ENCODE data around the gene C6orf47.

Gene C6orf47

GRCh38 chr6:31632279-31632946, 28.2 kb downstream of the C6orf47 start:
- DNase-seq = no peak

GRCh38 chr6:31631681-31632278, 28.8 kb downstream of the C6orf47 start:
- no peak for DNase-seq

GRCh38 chr6:31631209-31631608, 29.4 kb downstream of the C6orf47 start:
- DNase-seq = no peak

- DNase-seq = no peak
Measured at GRCh38 chr6:31630177-31630934, 30.2 kb downstream of the C6orf47 start.

GRCh38 chr6:31629014-31629413, 31.6 kb downstream of the C6orf47 start:
- no peak for DNase-seq

- DNase-seq = no peak
Measured at GRCh38 chr6:31627690-31628287, 32.8 kb downstream of the C6orf47 start.

- no peak for DNase-seq
Measured at GRCh38 chr6:31626952-31627351, 33.6 kb downstream of the C6orf47 start.

GRCh38 chr6:31624070-31624469, 36.5 kb downstream of the C6orf47 start:
- no peak for DNase-seq

GRCh38 chr6:31622684-31623091, 37.9 kb downstream of the C6orf47 start:
- peak; percentile 4 for DNase-seq

GRCh38 chr6:31621991-31622390, 38.6 kb downstream of the C6orf47 start:
- no peak for DNase-seq

GRCh38 chr6:31621320-31621939, 39.1 kb downstream of the C6orf47 start:
- no peak for DNase-seq

GRCh38 chr6:31620586-31621319, 39.8 kb downstream of the C6orf47 start, which contains the start of gene PRRC2A:
Gene PRRC2A (plus strand): TSS chr6:31620715. CDS start chr6:31622790, 2,075 bp downstream.
- DNase-seq = peak; percentile 78

- DNase-seq = peak; percentile 93
Measured at GRCh38 chr6:31619805-31620585, 40.6 kb downstream of the C6orf47 start.

GRCh38 chr6:31617010-31617409, 43.6 kb downstream of the C6orf47 start:
- DNase-seq = no peak

GRCh38 chr6:31615748-31616147, 44.8 kb downstream of the C6orf47 start:
- peak; percentile 11 for DNase-seq

GRCh38 chr6:31614684-31615578, 45.6 kb downstream of the C6orf47 start, which contains the start of gene AIF1:
Gene AIF1 (plus strand): TSS chr6:31615234. CDS start chr6:31615330, 96 bp downstream.
- DNase-seq = no peak

- DNase-seq = no peak
Measured at GRCh38 chr6:31614075-31614619, 46.4 kb downstream of the C6orf47 start.

GRCh38 chr6:31610968-31611367, 49.6 kb downstream of the C6orf47 start:
- DNase-seq = no peak

- no peak for DNase-seq
Measured at GRCh38 chr6:31609519-31610406, 50.8 kb downstream of the C6orf47 start.

All from effector CD8-positive, alpha-beta T cell (primary cell).